ENCODE results near the gene PDE9A. TPM values are rescaled to one million over a fixed set of nuclear protein-coding genes. Genes with fewer than 3 reads are reported as not detected.

The PDE9A gene
- total RNA-seq, 1 experiment from 2014 or later: 8.4 TPM

GRCh38 chr21:42669041-42669440 is 15.6 kb downstream of the PDE9A start:
- no peak overlapping the region for H3K4me2 ChIP-seq
- H3K4me3 ChIP-seq: no peak overlapping the region
- no peaks in the 10 kb centered on the region for H3K79me2 ChIP-seq (ENCODE audit: low read depth)
- H3K36me3 ChIP-seq (ENCODE audit: low read depth): no peaks in the 10 kb centered on the region
- H3K9me2 ChIP-seq (ENCODE audit: insufficient read depth): no peaks in the 10 kb centered on the region
- H3F3A ChIP-seq (ENCODE audit: insufficient read depth, low read depth): no peaks in the 10 kb centered on the region
- DNase-seq: no peak
- H3K4me1 ChIP-seq (replicated peaks; ENCODE audit: insufficient read depth): no peaks in the 10 kb centered on the region
- no peak for TF ChIP-seq EZH2 (IDR thresholded peaks at IDR 0.05; ENCODE audit: low read depth)
- TF ChIP-seq CTCF (conservative IDR thresholded peaks at IDR 0.05): no peak
- H4K20me1 ChIP-seq (ENCODE audit: insufficient read depth): no peaks in the 10 kb centered on the region
- H2AFZ ChIP-seq: no peak overlapping the region
- H3K27ac ChIP-seq: no peak overlapping the region
- intact Hi-C loops (cut with micrococcal nuclease; ENCODE audit: unreplicated experiment): no loop called here
- H3K27me3 ChIP-seq (ENCODE audit: insufficient read depth, low read depth): no peaks in the 10 kb centered on the region
- CTCF ChIA-PET: no interaction called here
- no peaks in the 10 kb centered on the region for H3K9me3 ChIP-seq (ENCODE audit: insufficient read depth, low read depth)
- POLR2A ChIA-PET (ENCODE audit: unreplicated experiment): no interaction called here
- BruUV-seq (replicated peaks): no TSS peak

- intact Hi-C loops (cut with micrococcal nuclease; ENCODE audit: unreplicated experiment): no loop called here
- no peaks in the 10 kb centered on the region for H3K27me3 ChIP-seq (ENCODE audit: insufficient read depth, low read depth)
- DNase-seq: no peak
- no peak for TF ChIP-seq CTCF (conservative IDR thresholded peaks at IDR 0.05)
- no peak for TF ChIP-seq EZH2 (IDR thresholded peaks at IDR 0.05; ENCODE audit: low read depth)
- no peak overlapping the region for H2AFZ ChIP-seq
- no peaks in the 10 kb centered on the region for H3K4me1 ChIP-seq (replicated peaks; ENCODE audit: insufficient read depth)
- H3K9me3 ChIP-seq (ENCODE audit: insufficient read depth, low read depth): no peaks in the 10 kb centered on the region
- H3K4me3 ChIP-seq: no peak overlapping the region
- no peak overlapping the region for H3K27ac ChIP-seq
- H3K4me2 ChIP-seq: no peak overlapping the region
- no peaks in the 10 kb centered on the region for H3K79me2 ChIP-seq (ENCODE audit: low read depth)
- H3K36me3 ChIP-seq (ENCODE audit: low read depth): no peaks in the 10 kb centered on the region
- no peaks in the 10 kb centered on the region for H3F3A ChIP-seq (ENCODE audit: insufficient read depth, low read depth)
- ChIA-PET CTCF (no interaction called here), POLR2A (ENCODE audit: unreplicated experiment) (no interaction called here)
- BruUV-seq (replicated peaks): no TSS peak
- H4K20me1 ChIP-seq (ENCODE audit: insufficient read depth): no peaks in the 10 kb centered on the region
- no peaks in the 10 kb centered on the region for H3K9me2 ChIP-seq (ENCODE audit: insufficient read depth)
These were observed 16.8 kb downstream of the PDE9A start for GRCh38 chr21:42670058-42670880.

- intact Hi-C loops (cut with micrococcal nuclease; ENCODE audit: unreplicated experiment): no loop called here
- Histone ChIP-seq H3K4me1 (replicated peaks; ENCODE audit: insufficient read depth) (no peaks in the 10 kb centered on the region), H3K79me2 (ENCODE audit: low read depth) (no peaks in the 10 kb centered on the region), H3K27ac (no peak overlapping the region), H3K9me2 (ENCODE audit: insufficient read depth) (no peaks in the 10 kb centered on the region), H3F3A (ENCODE audit: insufficient read depth, low read depth) (no peaks in the 10 kb centered on the region), H3K27me3 (ENCODE audit: insufficient read depth, low read depth) (no peaks in the 10 kb centered on the region), H3K4me2 (no peak overlapping the region), H2AFZ (no peak overlapping the region), H3K9me3 (ENCODE audit: insufficient read depth, low read depth) (no peaks in the 10 kb centered on the region), H3K4me3 (no peak overlapping the region), H3K36me3 (ENCODE audit: low read depth) (no peaks in the 10 kb centered on the region), H4K20me1 (ENCODE audit: insufficient read depth) (no peaks in the 10 kb centered on the region)
- POLR2A ChIA-PET (ENCODE audit: unreplicated experiment): no interaction called here
- no peak for DNase-seq
- no TSS peak for BruUV-seq (replicated peaks)
- TF ChIP-seq CTCF (conservative IDR thresholded peaks at IDR 0.05): no peak
- no peak for TF ChIP-seq EZH2 (IDR thresholded peaks at IDR 0.05; ENCODE audit: low read depth)
- CTCF ChIA-PET: no interaction called here
These were observed 17.5 kb downstream of the PDE9A start for GRCh38 chr21:42670884-42671283.
